Measurements from ENCODE around the gene STARD5.

STARD5 gene

DNA sequence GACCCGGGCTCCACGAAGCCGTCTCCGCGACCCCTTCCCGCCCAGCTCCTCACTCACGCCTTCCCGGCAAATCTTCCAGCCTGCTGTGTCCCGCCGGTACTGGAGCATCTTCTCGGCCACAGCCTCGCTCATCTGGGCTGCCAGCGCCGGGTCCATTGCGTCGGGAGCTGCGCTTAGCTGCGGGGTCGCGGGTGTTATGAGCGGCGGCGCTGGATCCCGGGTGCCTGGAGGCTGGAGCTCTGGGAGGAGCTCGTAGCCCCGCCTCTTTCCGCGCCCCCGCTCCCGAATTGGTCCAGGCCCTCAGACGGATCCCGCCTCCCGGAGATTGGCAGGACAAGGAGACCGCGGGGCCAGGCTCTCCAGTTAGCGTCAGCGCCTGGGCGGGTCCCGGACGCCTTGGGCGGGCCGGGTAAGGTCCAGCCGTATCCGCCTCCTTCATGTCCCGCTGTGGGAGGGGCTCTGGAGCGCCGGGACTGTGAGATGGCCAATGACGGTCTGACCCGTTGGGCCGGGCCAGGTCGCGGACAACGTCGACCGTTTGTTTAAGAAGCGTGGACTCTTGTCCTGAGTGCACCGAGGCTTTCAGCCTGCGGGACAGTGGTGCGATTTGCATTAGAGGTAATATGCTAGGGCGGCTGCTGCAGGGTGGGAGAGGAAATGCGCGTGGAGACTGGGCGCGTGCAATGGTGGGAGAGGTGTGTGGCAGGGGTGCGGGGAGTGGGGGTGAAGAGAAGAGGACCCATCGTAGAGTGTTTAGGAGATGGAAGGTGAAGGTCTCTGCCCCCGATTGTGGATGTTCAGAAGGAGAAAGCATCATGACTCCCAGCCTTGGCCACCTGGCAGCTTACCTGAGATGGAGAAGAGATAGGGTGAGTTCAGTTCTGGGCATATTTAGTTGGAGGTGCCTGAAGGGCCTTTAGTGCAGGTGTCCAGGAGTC, at the start of gene STARD5:
Gene STARD5 (minus strand): TSS at position 198 of the 938 bp plus-strand sequence. CDS start 42 bp downstream, at position 156.
- 0 out of 2 replicates have a peak, but pooled peaks cover 2% of the 10 kb centered on the region for H3K4me1 ChIP-seq (ENCODE audit: control insufficient read depth, insufficient read depth, low read length)
- peaks cover 3% of the 10 kb centered on the region; the same call in 1 of the 2 replicates for H3K36me3 ChIP-seq (ENCODE audit: control insufficient read depth, insufficient read depth, low read length)
- peak within 1 kb of the TSS; percentile 98 for H3K4me3 ChIP-seq (ENCODE audit: low read length)
- WGBS (ENCODE audit: insufficient coverage, insufficient read length), result no CpG with 5 or more reads among the region's 67 CpGs
- peak; percentile 92 for DNase-seq (ENCODE audit: low read depth, low spot score)
- no peaks in the 10 kb centered on the region for H3K9me3 ChIP-seq (ENCODE audit: control insufficient read depth, insufficient read depth, low read length)
- H3K27me3 ChIP-seq (ENCODE audit: control insufficient read depth, insufficient read depth, low read length), result no peaks in the 10 kb centered on the region
- H3K27ac ChIP-seq (ENCODE audit: low read length), result no peak within 1 kb of the TSS

GRCh38 chr15:81373176-81373575, 49.2 kb upstream of the STARD5 start:
- H3K27me3 ChIP-seq (ENCODE audit: control insufficient read depth, insufficient read depth, low read length), result no peaks in the 10 kb centered on the region
- no peak overlapping the region for H3K4me3 ChIP-seq (ENCODE audit: low read length)
- no peaks in the 10 kb centered on the region for H3K36me3 ChIP-seq (ENCODE audit: control insufficient read depth, insufficient read depth, low read length)
- H3K9me3 ChIP-seq (ENCODE audit: control insufficient read depth, insufficient read depth, low read length), result no peaks in the 10 kb centered on the region
- no CpG with 5 or more reads among the region's 5 CpGs for WGBS (ENCODE audit: insufficient coverage, insufficient read length)
- no peak for DNase-seq (ENCODE audit: low read depth, low spot score)
- no peaks in the 10 kb centered on the region for H3K4me1 ChIP-seq (ENCODE audit: control insufficient read depth, insufficient read depth, low read length)
- no peak overlapping the region for H3K27ac ChIP-seq (ENCODE audit: low read length)

- Histone ChIP-seq H3K36me3 (ENCODE audit: control insufficient read depth, insufficient read depth, low read length) (no peaks in the 10 kb centered on the region), H3K27ac (ENCODE audit: low read length) (no peak overlapping the region), H3K4me1 (ENCODE audit: control insufficient read depth, insufficient read depth, low read length) (no peaks in the 10 kb centered on the region), H3K27me3 (ENCODE audit: control insufficient read depth, insufficient read depth, low read length) (no peaks in the 10 kb centered on the region), H3K9me3 (ENCODE audit: control insufficient read depth, insufficient read depth, low read length) (no peaks in the 10 kb centered on the region), H3K4me3 (ENCODE audit: low read length) (no peak overlapping the region)
- WGBS (ENCODE audit: insufficient coverage, insufficient read length), result no CpG with 5 or more reads among the region's 3 CpGs
- DNase-seq (ENCODE audit: low read depth, low spot score), result no peak
Observed at GRCh38 chr15:81372575-81372974, 48.6 kb upstream of the STARD5 start.

GRCh38 chr15:81363718-81364500, 40.0 kb upstream of the STARD5 start:
- Histone ChIP-seq H3K36me3 (ENCODE audit: control insufficient read depth, insufficient read depth, low read length) (no peaks in the 10 kb centered on the region), H3K4me3 (ENCODE audit: low read length) (no peak overlapping the region), H3K4me1 (ENCODE audit: control insufficient read depth, insufficient read depth, low read length) (no peaks in the 10 kb centered on the region), H3K27ac (ENCODE audit: low read length) (no peak overlapping the region), H3K27me3 (ENCODE audit: control insufficient read depth, insufficient read depth, low read length) (no peaks in the 10 kb centered on the region), H3K9me3 (ENCODE audit: control insufficient read depth, insufficient read depth, low read length) (no peaks in the 10 kb centered on the region)
- no CpG with 5 or more reads among the region's 5 CpGs for WGBS (ENCODE audit: insufficient coverage, insufficient read length)
- no peak for DNase-seq (ENCODE audit: low read depth, low spot score)

DNA sequence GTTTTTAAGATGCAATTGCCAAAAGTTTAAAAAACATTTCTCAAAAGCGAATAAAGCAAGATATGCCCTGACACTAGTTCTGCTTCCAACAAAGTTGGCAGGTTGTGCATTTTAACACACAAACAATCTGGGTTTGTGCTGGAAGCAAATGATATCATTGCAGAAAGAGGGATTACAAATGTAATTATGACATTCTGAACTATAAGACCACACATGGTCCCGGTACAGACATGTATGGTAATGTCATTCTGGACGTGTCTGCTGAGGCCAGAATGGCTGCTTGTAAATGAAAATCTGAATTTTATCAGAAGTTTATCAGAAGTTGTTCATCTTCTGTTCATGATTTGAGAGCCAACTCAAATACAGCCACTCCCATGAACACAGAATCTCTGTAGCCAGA, 39.3 kb upstream of the STARD5 start:
- no CpG with 5 or more reads among the region's 3 CpGs for WGBS (ENCODE audit: insufficient coverage, insufficient read length)
- no peaks in the 10 kb centered on the region for H3K4me1 ChIP-seq (ENCODE audit: control insufficient read depth, insufficient read depth, low read length)
- H3K36me3 ChIP-seq (ENCODE audit: control insufficient read depth, insufficient read depth, low read length), result no peaks in the 10 kb centered on the region
- H3K27ac ChIP-seq (ENCODE audit: low read length), result no peak overlapping the region
- no peaks in the 10 kb centered on the region for H3K9me3 ChIP-seq (ENCODE audit: control insufficient read depth, insufficient read depth, low read length)
- DNase-seq (ENCODE audit: low read depth, low spot score), result no peak
- H3K27me3 ChIP-seq (ENCODE audit: control insufficient read depth, insufficient read depth, low read length), result no peaks in the 10 kb centered on the region
- no peak overlapping the region for H3K4me3 ChIP-seq (ENCODE audit: low read length)

- H3K4me3 ChIP-seq (ENCODE audit: low read length), result no peak overlapping the region
- no peaks in the 10 kb centered on the region for H3K9me3 ChIP-seq (ENCODE audit: control insufficient read depth, insufficient read depth, low read length)
- no peak for DNase-seq (ENCODE audit: low read depth, low spot score)
- H3K27ac ChIP-seq (ENCODE audit: low read length), result no peak overlapping the region
- H3K4me1 ChIP-seq (ENCODE audit: control insufficient read depth, insufficient read depth, low read length), result no peaks in the 10 kb centered on the region
- no peaks in the 10 kb centered on the region for H3K36me3 ChIP-seq (ENCODE audit: control insufficient read depth, insufficient read depth, low read length)
- WGBS (ENCODE audit: insufficient coverage, insufficient read length), result no CpG with 5 or more reads among the region's 11 CpGs
- no peaks in the 10 kb centered on the region for H3K27me3 ChIP-seq (ENCODE audit: control insufficient read depth, insufficient read depth, low read length)
Observed at GRCh38 chr15:81362790-81363189, 38.8 kb upstream of the STARD5 start.

DNA sequence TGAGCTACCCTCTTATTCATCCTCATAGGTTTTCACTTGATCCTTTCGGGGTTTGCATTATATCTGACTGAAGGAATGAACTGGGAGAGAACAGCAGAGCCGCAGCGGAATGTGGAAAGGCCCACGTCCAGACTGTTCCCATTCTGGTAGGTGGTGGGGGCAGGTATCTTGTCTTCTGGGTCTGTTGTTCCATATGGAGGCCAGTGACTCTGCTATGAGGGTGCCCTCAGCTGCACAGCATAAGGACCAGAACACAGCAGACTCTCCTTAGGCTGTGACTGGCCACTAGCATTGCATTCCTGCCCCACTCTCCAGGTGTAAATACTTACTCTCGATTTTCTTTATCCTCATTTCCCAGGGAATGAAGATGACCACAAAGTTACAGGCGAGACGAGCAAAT, 38.0 kb upstream of the STARD5 start:
- WGBS (ENCODE audit: insufficient coverage, insufficient read length), result no CpG with 5 or more reads among the region's 7 CpGs
- H3K27me3 ChIP-seq (ENCODE audit: control insufficient read depth, insufficient read depth, low read length), result no peaks in the 10 kb centered on the region
- H3K9me3 ChIP-seq (ENCODE audit: control insufficient read depth, insufficient read depth, low read length), result no peaks in the 10 kb centered on the region
- H3K4me3 ChIP-seq (ENCODE audit: low read length), result no peak overlapping the region
- DNase-seq (ENCODE audit: low read depth, low spot score), result no peak
- H3K27ac ChIP-seq (ENCODE audit: low read length), result no peak overlapping the region
- 0 out of 2 replicates have a peak, but pooled peaks cover 1% of the 10 kb centered on the region for H3K4me1 ChIP-seq (ENCODE audit: control insufficient read depth, insufficient read depth, low read length)
- H3K36me3 ChIP-seq (ENCODE audit: control insufficient read depth, insufficient read depth, low read length), result no peaks in the 10 kb centered on the region

- no peaks in the 10 kb centered on the region for H3K27me3 ChIP-seq (ENCODE audit: control insufficient read depth, insufficient read depth, low read length)
- H3K36me3 ChIP-seq (ENCODE audit: control insufficient read depth, insufficient read depth, low read length), result no peaks in the 10 kb centered on the region
- no peak overlapping the region for H3K4me3 ChIP-seq (ENCODE audit: low read length)
- no peaks in the 10 kb centered on the region for H3K9me3 ChIP-seq (ENCODE audit: control insufficient read depth, insufficient read depth, low read length)
- 0 out of 2 replicates have a peak, but pooled peaks cover 1% of the 10 kb centered on the region for H3K4me1 ChIP-seq (ENCODE audit: control insufficient read depth, insufficient read depth, low read length)
- no CpG with 5 or more reads among the region's 5 CpGs for WGBS (ENCODE audit: insufficient coverage, insufficient read length)
- no peak for DNase-seq (ENCODE audit: low read depth, low spot score)
- H3K27ac ChIP-seq (ENCODE audit: low read length), result no peak overlapping the region
Observed at GRCh38 chr15:81360491-81360890, 36.5 kb upstream of the STARD5 start.

DNA sequence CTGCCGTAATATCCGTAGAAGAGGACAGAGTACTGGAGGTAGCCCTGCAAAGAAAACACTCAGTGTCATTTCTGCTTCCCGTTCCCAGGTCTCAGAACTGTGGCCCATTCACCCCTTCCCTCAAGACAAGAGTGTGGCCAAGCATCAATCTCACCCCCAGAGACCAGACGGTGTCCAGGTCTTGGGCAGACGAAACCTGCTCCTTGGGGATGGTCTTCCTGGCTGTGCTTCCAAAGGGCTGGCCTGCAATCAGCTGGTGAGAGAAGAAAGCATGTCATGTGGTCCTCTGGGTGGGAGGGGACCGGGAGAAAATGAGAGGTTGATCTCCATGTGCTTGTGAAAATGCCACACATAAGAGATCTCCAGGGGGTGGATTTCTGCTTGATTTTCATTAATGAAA, 34.3 kb upstream of the STARD5 start:
- Histone ChIP-seq H3K9me3 (ENCODE audit: control insufficient read depth, insufficient read depth, low read length) (no peaks in the 10 kb centered on the region), H3K4me3 (ENCODE audit: low read length) (no peak overlapping the region)

DNA sequence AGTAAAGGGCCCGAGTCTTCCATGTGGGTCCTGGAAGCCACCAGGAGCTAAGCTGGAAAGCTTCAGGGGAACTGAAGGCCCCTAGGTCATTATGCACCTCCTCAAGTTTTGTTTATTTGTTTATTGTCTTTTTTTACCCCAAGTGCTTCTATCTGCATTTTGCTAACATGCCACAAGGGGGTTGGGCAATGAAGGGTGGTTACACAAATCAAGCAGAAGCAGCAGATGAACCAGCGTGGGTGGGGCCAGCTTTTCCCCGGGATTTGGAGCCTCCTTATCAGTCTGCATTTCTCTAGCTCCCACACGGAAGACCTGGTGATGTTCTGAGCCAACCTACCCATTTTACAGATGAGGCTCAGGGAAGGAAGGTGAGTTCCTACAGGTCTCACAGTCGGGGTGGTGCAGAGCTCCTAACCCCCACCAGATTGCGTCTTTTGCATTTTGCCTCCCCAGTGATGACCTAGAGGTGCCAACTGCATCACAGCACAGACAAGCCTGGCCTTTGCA, 33.3 kb upstream of the STARD5 start:
- DNase-seq (ENCODE audit: low read depth, low spot score), result no peak

More for the DNA sequence above, 34.3 kb upstream of the STARD5 start:
- H3K4me1 ChIP-seq (ENCODE audit: control insufficient read depth, insufficient read depth, low read length), result 0 out of 2 replicates have a peak, but pooled peaks cover 1% of the 10 kb centered on the region
- H3K36me3 ChIP-seq (ENCODE audit: control insufficient read depth, insufficient read depth, low read length), result no peaks in the 10 kb centered on the region
- H3K27ac ChIP-seq (ENCODE audit: low read length), result no peak overlapping the region
- no peak for DNase-seq (ENCODE audit: low read depth, low spot score)
- no CpG with 5 or more reads among the region's 6 CpGs for WGBS (ENCODE audit: insufficient coverage, insufficient read length)
- H3K27me3 ChIP-seq (ENCODE audit: control insufficient read depth, insufficient read depth, low read length), result no peaks in the 10 kb centered on the region

More for the DNA sequence above, 33.3 kb upstream of the STARD5 start:
- WGBS (ENCODE audit: insufficient coverage, insufficient read length), result no CpG with 5 or more reads among the region's 6 CpGs
- no peak overlapping the region for H3K27ac ChIP-seq (ENCODE audit: low read length)
- 0 out of 2 replicates have a peak, but pooled peaks cover 1% of the 10 kb centered on the region for H3K4me1 ChIP-seq (ENCODE audit: control insufficient read depth, insufficient read depth, low read length)
- no peak overlapping the region for H3K4me3 ChIP-seq (ENCODE audit: low read length)
- H3K9me3 ChIP-seq (ENCODE audit: control insufficient read depth, insufficient read depth, low read length), result no peaks in the 10 kb centered on the region
- H3K27me3 ChIP-seq (ENCODE audit: control insufficient read depth, insufficient read depth, low read length), result no peaks in the 10 kb centered on the region
- no peaks in the 10 kb centered on the region for H3K36me3 ChIP-seq (ENCODE audit: control insufficient read depth, insufficient read depth, low read length)

Data from iPS DF 6.9 (cell line).